ENCODE data around the gene NUB1. TPM values are rescaled to one million over a fixed set of nuclear protein-coding genes. Genes with fewer than 3 reads are reported as not detected.

The NUB1 gene
- polyA plus RNA-seq, 3 donors = 32.0 to 39.2 (median 37.2) TPM

DNA sequence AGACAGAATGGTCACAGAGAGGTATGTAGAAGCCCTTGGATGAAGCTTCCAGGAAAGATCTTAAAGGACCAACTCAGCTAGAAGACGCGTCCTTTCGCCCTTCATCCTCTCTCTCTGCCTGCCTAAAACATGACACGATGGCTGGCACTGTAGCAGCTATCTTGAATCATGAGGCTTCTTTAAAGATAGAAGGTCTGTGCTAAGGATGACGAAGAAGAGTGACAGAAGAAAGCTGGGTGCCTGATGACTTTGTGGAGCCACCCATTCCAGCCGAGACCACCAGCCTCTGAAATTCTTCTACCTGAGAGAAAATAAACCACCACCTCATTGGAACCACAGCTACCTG, 42.7 kb downstream of the NUB1 start:
- H3K4me1 Mint-ChIP-seq = peaks cover 11% of the 10 kb centered on the region
- intact Hi-C loops (cut with micrococcal nuclease) = loop anchor here in 1 of 2 donors (5.0 kb wide), 1 partner anchor 68 kb away; no protein-coding TSS in a partner anchor
- no peak overlapping the region for H3K4me3 Mint-ChIP-seq
- no peak for DNase-seq
- Histone ChIP-seq H3K9me3 (replicated peaks in 1 of 2; ENCODE audit: control insufficient read depth in 1 of 2, insufficient read depth in 1 of 2, low read length in 2 of 2) (peaks cover 0 to 9% of the 10 kb centered on the region in 2 donors), H3K27me3 (ENCODE audit: control insufficient read depth in 2 of 2, insufficient read depth in 2 of 2, low read length in 2 of 2) (peaks cover 12 to 37% of the 10 kb centered on the region in 2 donors), H3K36me3 (replicated peaks in 1 of 2; ENCODE audit: control insufficient read depth in 1 of 2, insufficient read depth in 2 of 2, low read length in 2 of 2) (no peaks in the 10 kb centered on the region), H3K4me3 (replicated peaks in 1 of 3; ENCODE audit: low read depth in 2 of 3, low read length in 3 of 3) (no peak overlapping the region), H4K20me1 (ENCODE audit: insufficient read depth, low read length) (no peaks in the 10 kb centered on the region), H3K79me2 (ENCODE audit: insufficient read depth, low read length) (no peaks in the 10 kb centered on the region), H3K4me2 (replicated peaks; ENCODE audit: extremely low read depth, low read length, poor library complexity, severe bottlenecking) (no peak overlapping the region), H3K9ac (ENCODE audit: insufficient read depth, low read length, poor library complexity, severe bottlenecking) (no peak overlapping the region), H3K27ac (ENCODE audit: low read depth in 1 of 2, low read length in 2 of 2) (no peak overlapping the region), H3K4me1 (ENCODE audit: control insufficient read depth in 1 of 2, insufficient read depth in 2 of 2, low read length in 2 of 2) (peaks cover 15 to 22% of the 10 kb centered on the region in 2 donors), H2AFZ (ENCODE audit: insufficient read depth, low read depth, low read length, poor library complexity, severe bottlenecking) (no peak overlapping the region)
- peaks cover 40 to 56% (median 49%) of the 10 kb centered on the region in 3 donors for H3K27me3 Mint-ChIP-seq (ENCODE audit: low read depth in 3 of 3)
- TF ChIP-seq, protein P1, sequence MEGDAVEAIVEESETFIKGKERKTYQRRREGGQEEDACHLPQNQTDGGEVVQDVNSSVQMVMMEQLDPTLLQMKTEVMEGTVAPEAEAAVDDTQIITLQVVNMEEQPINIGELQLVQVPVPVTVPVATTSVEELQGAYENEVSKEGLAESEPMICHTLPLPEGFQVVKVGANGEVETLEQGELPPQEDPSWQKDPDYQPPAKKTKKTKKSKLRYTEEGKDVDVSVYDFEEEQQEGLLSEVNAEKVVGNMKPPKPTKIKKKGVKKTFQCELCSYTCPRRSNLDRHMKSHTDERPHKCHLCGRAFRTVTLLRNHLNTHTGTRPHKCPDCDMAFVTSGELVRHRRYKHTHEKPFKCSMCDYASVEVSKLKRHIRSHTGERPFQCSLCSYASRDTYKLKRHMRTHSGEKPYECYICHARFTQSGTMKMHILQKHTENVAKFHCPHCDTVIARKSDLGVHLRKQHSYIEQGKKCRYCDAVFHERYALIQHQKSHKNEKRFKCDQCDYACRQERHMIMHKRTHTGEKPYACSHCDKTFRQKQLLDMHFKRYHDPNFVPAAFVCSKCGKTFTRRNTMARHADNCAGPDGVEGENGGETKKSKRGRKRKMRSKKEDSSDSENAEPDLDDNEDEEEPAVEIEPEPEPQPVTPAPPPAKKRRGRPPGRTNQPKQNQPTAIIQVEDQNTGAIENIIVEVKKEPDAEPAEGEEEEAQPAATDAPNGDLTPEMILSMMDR (IDR thresholded peaks at IDR 0.05) = no peak
- peaks cover 3 to 7% of the 10 kb centered on the region in 2 donors for H3K36me3 Mint-ChIP-seq
- H3K9me3 Mint-ChIP-seq = peaks cover 0 to 12% (median 3%) of the 10 kb centered on the region in 7 donors
- H3K27ac Mint-ChIP-seq = no peak overlapping the region
- WGBS (ENCODE audit: insufficient coverage) = 100% methylated on average over 2 of the region's 6 CpGs

DNA sequence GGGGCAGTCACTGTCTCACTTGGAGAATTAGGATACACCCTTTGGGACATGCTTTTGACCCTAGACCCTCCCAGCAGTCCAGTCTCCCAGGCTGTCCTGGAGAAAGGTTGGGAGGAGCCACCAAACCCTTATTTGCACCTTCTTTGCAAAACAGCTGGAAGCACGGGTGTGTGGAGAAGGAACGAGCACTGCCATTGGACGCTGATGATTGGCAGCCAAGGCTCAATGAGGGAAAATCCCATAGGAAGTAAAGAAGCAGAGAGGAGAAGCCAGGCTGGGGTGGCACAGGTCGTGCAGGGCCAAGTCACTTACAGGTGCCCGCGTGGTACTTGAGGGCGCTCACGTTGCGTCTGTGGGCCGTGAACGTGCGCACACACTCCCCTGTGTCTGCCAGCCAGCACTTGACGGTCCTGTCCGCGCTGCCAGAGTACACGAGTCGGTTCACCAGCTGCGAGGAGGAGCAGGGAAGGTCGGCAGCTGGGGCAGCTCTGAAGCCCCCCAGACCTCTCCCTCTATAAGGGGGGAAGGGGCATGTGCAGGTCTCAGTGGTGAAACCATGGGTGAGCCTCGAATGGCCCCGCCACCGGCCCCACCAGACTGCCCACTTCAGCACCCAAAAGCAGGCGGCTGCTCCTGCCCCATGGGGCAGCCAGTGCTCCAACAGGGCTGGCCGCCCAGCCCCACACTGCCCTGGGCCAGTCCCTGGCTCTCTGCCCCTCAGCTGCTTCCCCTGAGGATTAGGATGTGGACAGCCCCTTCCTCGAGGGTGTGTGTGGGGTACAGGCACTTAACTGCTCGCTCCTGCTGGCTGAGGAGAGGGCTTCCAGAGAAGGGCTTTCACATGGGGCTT, 43.4 kb downstream of the NUB1 start:
- peaks cover 44 to 58% (median 52%) of the 10 kb centered on the region in 3 donors for H3K27me3 Mint-ChIP-seq (ENCODE audit: low read depth in 3 of 3)
- 91% methylated on average over 17 of the region's 26 CpGs for WGBS (ENCODE audit: insufficient coverage)
- H3K4me2 ChIP-seq (replicated peaks; ENCODE audit: extremely low read depth, low read length, poor library complexity, severe bottlenecking) = no peak overlapping the region
- intact Hi-C loops (cut with micrococcal nuclease) = loop anchor here in 1 of 2 donors (5.0 kb wide), 1 partner anchor 67 kb away; no protein-coding TSS in a partner anchor
- H3K4me3 Mint-ChIP-seq = peak overlapping the region in 1 of 2 donors; percentile 45
- H3K4me3 ChIP-seq (replicated peaks in 1 of 3; ENCODE audit: low read depth in 2 of 3, low read length in 3 of 3) = no peak overlapping the region
- no peak overlapping the region for H3K9ac ChIP-seq (ENCODE audit: insufficient read depth, low read length, poor library complexity, severe bottlenecking)
- no peak overlapping the region for H3K27ac ChIP-seq (ENCODE audit: low read depth in 1 of 2, low read length in 2 of 2)
- peaks cover 17 to 25% of the 10 kb centered on the region in 2 donors for H3K4me1 ChIP-seq (ENCODE audit: control insufficient read depth in 1 of 2, insufficient read depth in 2 of 2, low read length in 2 of 2)
- peaks cover 0 to 9% of the 10 kb centered on the region in 2 donors for H3K9me3 ChIP-seq (replicated peaks in 1 of 2; ENCODE audit: control insufficient read depth in 1 of 2, insufficient read depth in 1 of 2, low read length in 2 of 2)
- H3K27ac Mint-ChIP-seq = peak overlapping the region in 1 of 7 donors; percentile 48
- H3K27me3 ChIP-seq (ENCODE audit: control insufficient read depth in 2 of 2, insufficient read depth in 2 of 2, low read length in 2 of 2) = peaks cover 12 to 37% of the 10 kb centered on the region in 2 donors
- TF ChIP-seq, protein P1 (IDR thresholded peaks at IDR 0.05) = no peak
- no peaks in the 10 kb centered on the region for H3K36me3 ChIP-seq (replicated peaks in 1 of 2; ENCODE audit: control insufficient read depth in 1 of 2, insufficient read depth in 2 of 2, low read length in 2 of 2)
- peaks cover 0 to 15% (median 3%) of the 10 kb centered on the region in 7 donors for H3K9me3 Mint-ChIP-seq
- no peak overlapping the region for H2AFZ ChIP-seq (ENCODE audit: insufficient read depth, low read depth, low read length, poor library complexity, severe bottlenecking)
- DNase-seq = no peak
- H3K79me2 ChIP-seq (ENCODE audit: insufficient read depth, low read length) = no peaks in the 10 kb centered on the region
- no peaks in the 10 kb centered on the region for H4K20me1 ChIP-seq (ENCODE audit: insufficient read depth, low read length)
- peaks cover 0 to 2% of the 10 kb centered on the region in 2 donors for H3K36me3 Mint-ChIP-seq
- peaks cover 15% of the 10 kb centered on the region for H3K4me1 Mint-ChIP-seq

All from CD14-positive monocyte (primary cell).